KMS-11 (cell line): ENCODE results near the gene SELP.
A peak's percentile ranks its signal among the peaks of the same experiment; 100 is the strongest.

Experiments used
- H2AFZ ChIP-seq: fragments of 200-600 bp; sonication (generic); 2 replicates; pipeline ENCODE4 v1.6.1; 2016; ENCODE audit warnings: antibody characterized with exemption, mixed run types, low read depth
- H3K27ac ChIP-seq: fragments of 200-600 bp; sonication (generic); 2 replicates; pipeline ENCODE4 v1.6.1; 2016; ENCODE audit warnings: mild to moderate bottlenecking, mixed run types
- H3K27me3 ChIP-seq: fragments of 200-600 bp; sonication (generic); 2 replicates; pipeline ENCODE4 v1.6.1; 2017; ENCODE audit warnings: mild to moderate bottlenecking, low read depth, mixed run types, moderate library complexity; ENCODE audit not compliant: insufficient read depth
- H3K36me3 ChIP-seq: fragments of 200-600 bp; sonication (generic); 2 replicates; pipeline ENCODE4 v1.6.1; 2017; ENCODE audit warnings: mild to moderate bottlenecking, mixed run types; ENCODE audit not compliant: insufficient read depth
- H3K4me1 ChIP-seq: fragments of 200-600 bp; sonication (generic); 2 replicates; pipeline ENCODE4 v1.6.1; 2016; ENCODE audit warnings: mild to moderate bottlenecking, low read depth, mixed run types; ENCODE audit not compliant: poor library complexity, severe bottlenecking
- H3K4me2 ChIP-seq: fragments of 200-600 bp; sonication (generic); 2 replicates; pipeline ENCODE4 v1.7.0; 2016; ENCODE audit warnings: mild to moderate bottlenecking, mixed run types
- H3K4me3 ChIP-seq: fragments of 200-600 bp; sonication (generic); IDR thresholded peaks from 2 replicates; pipeline ENCODE4 v1.6.1; 2017; ENCODE audit warnings: low read depth, low read length, mixed read lengths; ENCODE audit not compliant: insufficient read depth
- H3K79me2 ChIP-seq: fragments of 200-600 bp; sonication (generic); 2 replicates; pipeline ENCODE4 v1.6.1; 2016; ENCODE audit warnings: low read depth, mixed run types; ENCODE audit not compliant: insufficient read depth
- H3K9ac ChIP-seq: fragments of 200-600 bp; sonication (generic); 2 replicates; pipeline ENCODE4 v1.6.1; 2016; ENCODE audit warnings: mild to moderate bottlenecking, mixed run types
- H4K20me1 ChIP-seq: fragments of 200-600 bp; sonication (generic); 2 replicates; pipeline ENCODE4 v1.6.1; 2016; ENCODE audit warnings: mild to moderate bottlenecking, mixed run types; ENCODE audit not compliant: insufficient read depth
- TF ChIP-seq, protein P1 (sequence below): fragments of 200-600 bp; sonication (generic); conservative IDR thresholded peaks from 2 replicates; pipeline ENCODE4 v1.6.1; 2017; ENCODE audit warnings: low read depth, mild to moderate bottlenecking, antibody characterized with exemption, low read length, moderate library complexity, mixed read lengths

Gene SELP

DNA sequence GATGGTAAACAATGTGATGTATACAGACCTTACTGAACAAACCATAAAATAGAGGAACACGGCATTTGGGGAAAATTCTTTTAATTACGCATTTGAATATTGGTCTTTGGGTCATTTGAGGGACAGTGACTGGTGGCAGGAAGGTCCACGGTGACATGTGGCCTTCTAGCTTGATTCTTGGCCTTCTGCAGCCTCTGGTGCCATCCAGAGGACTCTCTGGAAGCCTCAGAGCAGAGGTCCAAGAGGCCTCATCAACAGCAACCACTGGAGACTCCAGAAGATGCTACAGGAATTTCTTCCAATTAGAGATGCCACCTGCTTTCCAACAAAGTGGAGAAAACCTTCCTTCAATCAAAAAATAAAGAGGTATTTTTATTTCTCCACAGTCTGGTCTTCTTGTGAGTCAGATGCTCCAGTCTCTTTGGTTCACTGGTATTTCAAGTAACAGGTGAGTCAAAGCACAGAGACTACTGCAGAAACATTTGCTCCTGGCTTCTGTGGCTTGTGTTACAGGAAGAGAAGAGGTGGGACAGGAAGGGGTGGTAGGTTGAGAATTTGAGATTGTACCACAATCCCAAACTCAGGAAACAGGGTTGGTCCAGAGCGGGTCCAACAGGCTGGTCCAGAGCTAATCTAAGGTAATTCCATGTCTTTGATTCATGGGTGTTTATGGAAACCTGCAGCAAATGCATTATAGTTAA is 41.0 kb downstream of the SELP start:
- no peak overlapping the region for H3K4me2 ChIP-seq
- no peak overlapping the region for H2AFZ ChIP-seq
- H3K4me3 ChIP-seq = no peak overlapping the region
- H3K27me3 ChIP-seq = no peaks in the 10 kb centered on the region
- no peak overlapping the region for H3K27ac ChIP-seq
- H3K36me3 ChIP-seq = no peaks in the 10 kb centered on the region
- no peak overlapping the region for H3K9ac ChIP-seq
- H4K20me1 ChIP-seq = no peaks in the 10 kb centered on the region
- TF ChIP-seq, protein P1, sequence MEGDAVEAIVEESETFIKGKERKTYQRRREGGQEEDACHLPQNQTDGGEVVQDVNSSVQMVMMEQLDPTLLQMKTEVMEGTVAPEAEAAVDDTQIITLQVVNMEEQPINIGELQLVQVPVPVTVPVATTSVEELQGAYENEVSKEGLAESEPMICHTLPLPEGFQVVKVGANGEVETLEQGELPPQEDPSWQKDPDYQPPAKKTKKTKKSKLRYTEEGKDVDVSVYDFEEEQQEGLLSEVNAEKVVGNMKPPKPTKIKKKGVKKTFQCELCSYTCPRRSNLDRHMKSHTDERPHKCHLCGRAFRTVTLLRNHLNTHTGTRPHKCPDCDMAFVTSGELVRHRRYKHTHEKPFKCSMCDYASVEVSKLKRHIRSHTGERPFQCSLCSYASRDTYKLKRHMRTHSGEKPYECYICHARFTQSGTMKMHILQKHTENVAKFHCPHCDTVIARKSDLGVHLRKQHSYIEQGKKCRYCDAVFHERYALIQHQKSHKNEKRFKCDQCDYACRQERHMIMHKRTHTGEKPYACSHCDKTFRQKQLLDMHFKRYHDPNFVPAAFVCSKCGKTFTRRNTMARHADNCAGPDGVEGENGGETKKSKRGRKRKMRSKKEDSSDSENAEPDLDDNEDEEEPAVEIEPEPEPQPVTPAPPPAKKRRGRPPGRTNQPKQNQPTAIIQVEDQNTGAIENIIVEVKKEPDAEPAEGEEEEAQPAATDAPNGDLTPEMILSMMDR = no peak
- H3K4me1 ChIP-seq = peaks cover 6% of the 10 kb centered on the region
- H3K79me2 ChIP-seq = no peaks in the 10 kb centered on the region

DNA sequence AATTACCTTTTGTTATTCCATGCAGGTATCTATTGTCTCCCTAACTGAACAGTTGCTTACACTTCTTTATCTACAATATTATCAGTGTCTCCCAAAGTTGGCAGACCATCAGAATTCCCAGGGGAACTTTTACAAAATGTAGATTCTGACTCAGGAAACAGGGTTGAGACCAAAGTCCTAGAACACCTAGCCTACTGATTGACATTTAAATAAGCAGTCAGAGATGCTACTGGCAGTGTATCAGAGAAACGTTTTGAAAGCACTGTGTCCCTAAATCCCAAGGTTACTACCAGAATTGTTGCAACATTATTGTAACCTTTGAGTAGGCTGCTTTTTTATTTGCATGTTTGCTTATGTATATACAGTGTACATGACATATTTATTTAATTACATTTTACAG is 41.8 kb downstream of the SELP start:
- Histone ChIP-seq H4K20me1 (no peaks in the 10 kb centered on the region), H3K79me2 (no peaks in the 10 kb centered on the region), H2AFZ (no peak overlapping the region), H3K27me3 (no peaks in the 10 kb centered on the region), H3K4me1 (no peaks in the 10 kb centered on the region), H3K4me3 (no peak overlapping the region), H3K27ac (no peak overlapping the region), H3K4me2 (no peak overlapping the region), H3K9ac (no peak overlapping the region), H3K36me3 (no peaks in the 10 kb centered on the region)
- TF ChIP-seq, protein P1 = no peak

DNA sequence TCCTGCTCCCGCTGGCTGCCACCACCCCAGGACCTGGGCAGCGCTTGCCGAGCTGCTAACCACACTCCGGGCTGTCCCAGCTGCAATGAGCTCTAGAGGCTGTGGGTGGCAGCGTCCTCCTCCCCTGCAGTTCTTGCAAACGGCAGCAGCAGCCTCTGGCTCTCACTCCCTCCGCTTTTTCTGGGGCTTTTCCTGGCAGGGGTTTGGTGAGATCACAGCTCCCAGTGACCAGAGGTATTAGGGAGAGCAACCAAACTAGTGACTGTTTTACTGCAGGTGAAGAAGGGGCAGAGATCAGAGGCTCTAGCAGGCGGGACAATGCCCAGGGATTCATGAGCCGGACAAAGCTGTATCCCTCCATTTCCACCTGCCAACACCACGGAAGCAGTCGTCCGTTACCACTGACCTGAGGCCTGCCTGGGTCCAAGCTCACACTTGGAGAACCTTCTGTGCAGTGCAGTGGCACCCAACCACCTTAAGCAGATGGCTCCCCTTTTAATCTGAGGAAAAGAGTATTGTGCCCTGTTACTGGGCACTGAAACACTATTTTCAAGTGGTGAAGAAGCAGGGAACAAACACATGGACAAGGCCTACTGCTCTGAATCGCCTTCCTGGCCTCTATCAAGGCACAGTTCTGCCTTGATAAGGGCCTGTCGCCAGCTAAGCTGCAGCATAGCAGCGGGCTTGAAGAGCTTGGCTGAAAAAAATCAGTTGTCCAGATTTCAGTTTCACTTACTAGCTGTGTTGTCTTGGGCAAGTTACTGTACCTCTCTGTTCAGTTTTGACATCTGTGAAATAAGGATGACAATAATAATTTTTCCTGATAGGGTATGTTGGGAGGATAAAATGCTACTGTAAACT is 43.3 kb downstream of the SELP start, which contains the start of gene F5:
F5 (minus strand) TSS at position 87 of the 861 bp plus-strand sequence. CDS start 95 bp downstream, outside the sequence.
- Histone ChIP-seq H3K4me1 (no peaks in the 10 kb centered on the region), H2AFZ (peak within 1 kb of the TSS; percentile 15; the same call in 1 of the 2 replicates), H3K79me2 (no peaks in the 10 kb centered on the region), H3K27ac (no peak within 1 kb of the TSS), H3K9ac (no peak within 1 kb of the TSS), H3K27me3 (no peaks in the 10 kb centered on the region), H3K4me3 (no peak within 1 kb of the TSS), H3K36me3 (no peaks in the 10 kb centered on the region), H3K4me2 (no peak within 1 kb of the TSS; the same call in 1 of the 2 replicates), H4K20me1 (no peaks in the 10 kb centered on the region)
- TF ChIP-seq, protein P1 = peak; percentile 45

DNA sequence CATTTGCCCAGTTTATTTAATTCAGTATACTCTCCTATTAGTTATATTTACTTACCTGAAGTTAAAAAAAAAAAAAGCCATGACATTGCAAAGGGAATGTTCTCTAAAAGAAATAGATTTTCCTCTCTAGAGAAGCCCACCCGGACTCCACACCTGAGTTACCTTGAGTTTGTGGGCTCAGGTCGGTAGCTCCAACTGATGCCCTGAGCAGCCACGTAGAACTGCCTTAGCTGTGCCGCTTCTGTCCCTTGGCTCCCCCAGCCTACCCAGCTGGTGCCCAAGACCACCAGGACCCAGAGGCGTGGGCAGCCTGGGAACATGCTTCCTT is 43.9 kb downstream of the SELP start:
- H3K27ac ChIP-seq = no peak overlapping the region
- no peaks in the 10 kb centered on the region for H4K20me1 ChIP-seq
- TF ChIP-seq, protein P1 = no peak
- no peaks in the 10 kb centered on the region for H3K27me3 ChIP-seq
- no peak overlapping the region for H3K9ac ChIP-seq
- peak overlapping the region; percentile 15; the same call in 1 of the 2 replicates for H2AFZ ChIP-seq
- no peaks in the 10 kb centered on the region for H3K4me1 ChIP-seq
- H3K36me3 ChIP-seq = no peaks in the 10 kb centered on the region
- no peaks in the 10 kb centered on the region for H3K79me2 ChIP-seq
- no peak overlapping the region; the same call in 1 of the 2 replicates for H3K4me2 ChIP-seq
- H3K4me3 ChIP-seq = no peak overlapping the region
